SK-N-SH (cell line): ENCODE results near the gene IGLON5.

Source experiments
- ELF1 ChIP-seq: IDR thresholded peaks from 2 replicates; pipeline ENCODE4 v1.4.0; 2012
- EP300 ChIP-seq, 2 experiments: IDR thresholded peaks; 2 replicates each; pipeline versions ENCODE4 v1.4.0 to v1.6.1; 2012; ENCODE audit warnings: borderline replicate concordance in 1 of 2, low read depth in 1 of 2, low read length in 1 of 2
- RAD21 ChIP-seq: IDR thresholded peaks from 2 replicates; pipeline ENCODE4 v1.6.1; 2012; ENCODE audit warnings: mild to moderate bottlenecking, low read length
- RFX5 ChIP-seq: IDR thresholded peaks from 2 replicates; pipeline ENCODE4 v1.6.1; 2012; ENCODE audit warnings: mild to moderate bottlenecking, improper control_type of control experiment, low read length
- TAF1 ChIP-seq: IDR thresholded peaks from 2 replicates; pipeline ENCODE4 v1.6.1; 2012; ENCODE audit warnings: low read depth, mild to moderate bottlenecking, low read length, moderate library complexity, borderline replicate concordance
- TEAD4 ChIP-seq: IDR thresholded peaks from 2 replicates; pipeline ENCODE4 v1.4.0; 2012; ENCODE audit warnings: mild to moderate bottlenecking, borderline replicate concordance; ENCODE audit not compliant: insufficient read depth
- USF2 ChIP-seq: fragments of 150-350 bp; IDR thresholded peaks from 2 replicates; pipeline ENCODE4 v1.6.1; 2017; ENCODE audit warnings: antibody characterized with exemption, low read length, low read depth, borderline replicate concordance
- ZBTB33 ChIP-seq: IDR thresholded peaks from 2 replicates; pipeline ENCODE4 v1.4.0; 2012; ENCODE audit warnings: low read depth, borderline replicate concordance

- TF ChIP-seq TAF1 (peak; percentile 48; the same call in 1 of the 2 replicates), USF2 (peak; percentile 52; the same call in 1 of the 2 replicates), TEAD4 (no peak), ELF1 (no peak), RFX5 (no peak), EP300 (IDR thresholded peaks at IDR 0.05; ENCODE audit: borderline replicate concordance in 1 of 2, low read depth in 1 of 2, low read length in 1 of 2) (no peak), ZBTB33 (no peak), RAD21 (peak; percentile 23; the same call in 1 of the 2 replicates)
Measured at GRCh38 chr19:51339687-51340656, 28.5 kb downstream of the IGLON5 start.
